ENCODE results near the gene PRKAR2B. TPM values are rescaled to one million over a fixed set of nuclear protein-coding genes. Genes with fewer than 3 reads are reported as not detected.
"Not testable (repeated sequence)": the region's sequence is repeated elsewhere in the genome, so short reads cannot be mapped to it uniquely, and the experiment has no call there.

Gene PRKAR2B
- total and polyA plus RNA-seq, 5 experiments from 2014 or later, result 0.62 to 0.75 (median 0.66) TPM

DNA sequence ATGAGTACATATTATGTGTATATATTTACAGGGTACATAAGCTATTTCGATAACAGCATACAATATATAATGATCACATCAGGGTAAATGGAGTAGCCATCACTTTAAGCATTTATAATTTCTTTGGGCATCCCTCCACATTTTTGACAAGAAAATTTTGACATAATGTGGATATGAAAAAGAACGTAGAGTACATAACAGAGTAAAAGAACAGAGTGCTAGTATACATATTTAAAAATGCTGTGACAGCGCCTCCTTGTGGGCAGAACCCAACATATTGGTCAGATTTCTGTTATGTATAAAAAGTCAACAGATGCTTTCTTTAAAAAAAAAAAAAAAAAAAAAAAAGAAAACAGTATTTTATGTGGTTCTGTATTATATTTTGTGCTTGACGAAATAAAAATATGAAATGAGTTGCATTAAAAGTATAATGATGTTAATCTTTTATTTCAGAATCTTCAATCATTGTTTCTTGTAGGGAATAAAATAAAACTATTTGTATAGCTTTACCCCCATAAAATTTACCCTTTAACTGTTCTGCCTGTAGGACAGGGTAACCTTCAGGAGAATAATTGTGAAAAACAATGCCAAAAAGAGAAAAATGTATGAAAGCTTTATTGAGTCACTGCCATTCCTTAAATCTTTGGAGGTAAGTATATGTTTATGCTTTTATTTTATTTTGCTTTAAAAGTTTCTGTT lies 106.0 kb downstream of the PRKAR2B start:
- Mint-ChIP-seq H3K9me3 (no peaks in the 10 kb centered on the region), H3K4me1 (peaks cover 0 to 5% (median 3%) of the 10 kb centered on the region in 4 donors), H3K4me3 (no peak overlapping the region), H3K27ac (no peak overlapping the region), H3K36me3 (peaks cover 0 to under 1% (median 0%) of the 10 kb centered on the region in 3 donors), H3K27me3 (no peaks in the 10 kb centered on the region)
- POLR2A ChIA-PET, result interaction anchor here (0.7 to 2.5 kb wide), 3 partner anchors 18 to 253 kb away, joined by 3 to 24 read pairs (median 4); partner anchors contain the start of gene HBP1
- ATAC-seq, result peak; percentile 87 to 88
- peak; percentile 61 to 86 (median 74) for DNase-seq

DNA sequence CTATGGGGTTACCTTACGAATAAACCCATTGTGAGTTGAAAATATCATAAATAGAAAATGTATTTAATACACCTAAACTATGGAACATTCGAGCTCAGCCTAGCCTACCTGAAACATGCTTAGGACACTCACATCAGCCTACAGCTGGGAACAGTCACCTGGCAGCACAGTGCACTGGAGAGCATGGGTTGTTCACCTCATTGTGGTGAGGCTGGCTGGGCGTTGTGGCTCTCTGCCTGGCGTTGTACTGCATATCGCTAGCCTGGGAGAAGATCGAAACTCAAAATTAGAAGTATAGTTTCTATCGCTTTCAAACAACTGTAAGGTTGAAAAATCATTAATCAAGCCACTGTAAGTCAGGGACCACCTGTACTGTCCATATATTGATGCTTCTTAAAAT lies 107.0 kb downstream of the PRKAR2B start:
- H3K4me1 Mint-ChIP-seq, result peaks cover 0 to 5% (median 3%) of the 10 kb centered on the region in 4 donors
- no peak overlapping the region for H3K27ac Mint-ChIP-seq
- POLR2A ChIA-PET, result interaction anchor here (1.4 kb wide), 1 partner anchor 17 kb away, joined by 7 read pairs; the partner anchor contains the start of gene HBP1
- DNase-seq, result no peak
- H3K27me3 Mint-ChIP-seq, result no peaks in the 10 kb centered on the region
- no peak for ATAC-seq
- H3K9me3 Mint-ChIP-seq, result no peaks in the 10 kb centered on the region
- peaks cover 0 to 2% (median 0%) of the 10 kb centered on the region in 3 donors for H3K36me3 Mint-ChIP-seq
- no peak overlapping the region for H3K4me3 Mint-ChIP-seq

DNA sequence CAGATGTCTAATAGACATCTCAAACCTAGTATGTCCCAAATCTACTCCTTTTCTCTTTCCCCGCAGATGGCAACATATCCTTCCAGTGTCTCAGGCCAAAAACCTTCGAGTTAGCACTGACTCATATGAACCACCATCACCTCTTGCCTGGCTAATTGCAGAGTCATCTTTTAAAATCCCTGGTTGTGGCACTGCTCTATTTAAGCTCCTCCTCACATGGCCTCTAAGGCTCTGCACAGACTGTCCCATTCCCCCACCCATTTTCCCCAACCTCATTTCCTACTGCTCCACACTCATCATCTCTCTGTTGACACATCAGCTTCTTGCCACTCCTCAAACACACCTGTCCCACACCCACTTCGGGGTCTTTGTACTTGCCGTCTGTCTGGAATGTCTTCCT lies 107.5 kb downstream of the PRKAR2B start:
- peaks cover 0 to 2% (median 0%) of the 10 kb centered on the region in 3 donors for H3K36me3 Mint-ChIP-seq
- no peaks in the 10 kb centered on the region for H3K27me3 Mint-ChIP-seq
- peak overlapping the region in 1 of 10 donors; percentile 82 for H3K27ac Mint-ChIP-seq
- POLR2A ChIA-PET, result interaction anchor here (1.4 to 2.0 kb wide), 2 partner anchors 13 to 17 kb away, joined by 5 to 7 read pairs; partner anchors contain the start of gene HBP1
- peaks cover 0 to 5% (median 3%) of the 10 kb centered on the region in 4 donors for H3K4me1 Mint-ChIP-seq
- ATAC-seq (no peak), DNase-seq (no peak)
- H3K4me3 Mint-ChIP-seq, result no peak overlapping the region
- H3K9me3 Mint-ChIP-seq, result no peaks in the 10 kb centered on the region

DNA sequence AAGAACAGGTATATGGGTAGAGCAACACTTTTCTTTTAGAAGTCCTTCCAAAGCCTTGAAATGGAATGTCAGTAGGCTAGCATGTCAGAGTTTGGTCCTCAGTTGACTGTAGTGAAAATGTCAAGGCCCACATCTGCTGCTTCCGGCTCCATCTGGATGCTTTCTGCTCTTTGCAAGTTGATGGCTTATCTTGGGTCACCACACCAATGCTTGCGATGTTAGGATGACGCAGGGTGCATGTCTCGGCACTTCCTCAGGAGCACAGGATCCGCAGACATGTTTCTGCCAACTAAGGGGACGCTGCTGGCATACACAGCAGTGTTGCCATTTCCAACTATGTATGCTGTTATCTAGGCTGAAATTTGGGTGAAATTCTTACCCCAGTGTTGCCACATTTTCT lies 110.3 kb downstream of the PRKAR2B start:
- H3K27ac Mint-ChIP-seq, result no peak overlapping the region
- H3K27me3 Mint-ChIP-seq, result no peaks in the 10 kb centered on the region
- no peak for DNase-seq
- no peak for ATAC-seq
- peaks cover 0 to 2% (median 0%) of the 10 kb centered on the region in 3 donors for H3K36me3 Mint-ChIP-seq
- peaks cover 0 to 1% (median 0%) of the 10 kb centered on the region in 4 donors for H3K4me1 Mint-ChIP-seq
- H3K4me3 Mint-ChIP-seq, result no peak overlapping the region
- no peaks in the 10 kb centered on the region for H3K9me3 Mint-ChIP-seq
- POLR2A ChIA-PET, result no interaction called here

DNA sequence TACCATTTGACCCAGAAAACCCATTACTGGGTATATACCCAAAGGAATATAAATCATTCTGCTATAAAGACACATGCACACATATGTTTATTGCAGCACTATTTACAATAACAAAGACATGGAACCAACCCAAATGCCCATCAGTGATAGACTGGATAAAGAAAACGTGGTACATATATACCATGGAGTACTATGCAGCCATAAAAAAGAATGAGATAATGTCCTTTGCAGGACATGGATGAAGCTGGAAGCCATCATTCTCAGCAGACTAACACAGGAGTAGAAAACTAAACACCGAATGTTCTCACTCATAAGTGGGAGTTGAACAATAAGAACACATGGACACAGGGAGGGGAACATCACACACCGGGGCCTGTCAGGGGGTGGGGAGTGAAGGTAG lies 111.2 kb downstream of the PRKAR2B start:
- ATAC-seq, H3K27ac Mint-ChIP-seq, H3K36me3 Mint-ChIP-seq, DNase-seq, H3K9me3 Mint-ChIP-seq, H3K4me1 Mint-ChIP-seq, H3K4me3 Mint-ChIP-seq, H3K27me3 Mint-ChIP-seq: not testable (repeated sequence)
- POLR2A ChIA-PET, result interaction anchor here (0.7 kb wide), 1 partner anchor 400 kb away, joined by 3 read pairs; no protein-coding TSS in a partner anchor

DNA sequence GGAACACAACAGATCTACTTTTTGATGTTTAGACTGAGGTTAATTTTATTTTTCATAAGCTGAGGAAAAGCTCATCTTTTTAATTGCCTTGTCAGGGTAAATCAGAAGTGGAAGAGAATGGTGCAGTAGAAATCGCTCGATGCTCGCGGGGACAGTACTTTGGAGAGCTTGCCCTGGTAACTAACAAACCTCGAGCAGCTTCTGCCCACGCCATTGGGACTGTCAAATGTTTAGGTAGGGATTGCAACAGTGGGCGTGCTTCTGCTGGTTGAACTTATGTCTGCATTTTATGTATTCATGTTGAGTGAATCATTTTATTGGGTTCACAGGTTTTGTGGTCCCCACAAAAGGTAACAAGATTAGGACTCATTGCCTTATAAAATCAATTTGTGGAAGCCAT lies 112.6 kb downstream of the PRKAR2B start:
- H3K4me3 Mint-ChIP-seq, result no peak overlapping the region
- ATAC-seq, result no peak
- POLR2A ChIA-PET, result interaction anchor here (1.1 kb wide), 1 partner anchor 9 kb away, joined by 5 read pairs; no protein-coding TSS in a partner anchor

DNA sequence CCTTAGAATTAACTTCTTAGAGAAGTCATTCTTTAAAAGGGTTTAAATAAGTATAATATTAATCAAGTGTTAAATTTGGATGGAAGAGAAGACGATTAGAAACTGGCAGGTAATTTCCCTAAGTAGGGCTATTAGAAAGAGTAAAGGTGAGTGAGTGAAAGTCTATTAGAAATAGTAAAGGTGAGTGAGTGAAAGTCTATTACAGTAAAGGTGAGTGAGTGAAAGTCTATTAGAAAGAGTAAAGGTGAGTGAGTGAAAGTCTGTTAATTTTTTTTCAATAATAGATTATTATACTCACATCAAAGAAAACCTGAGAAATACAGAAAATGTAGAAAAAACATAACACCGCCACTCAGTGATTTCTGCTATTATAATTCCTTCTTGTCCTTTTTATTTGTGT lies 113.5 kb downstream of the PRKAR2B start:
- Mint-ChIP-seq H3K36me3 (peaks cover 0 to 2% (median 0%) of the 10 kb centered on the region in 3 donors), H3K27me3 (no peaks in the 10 kb centered on the region), H3K4me3 (no peak overlapping the region), H3K9me3 (no peaks in the 10 kb centered on the region), H3K4me1 (no peaks in the 10 kb centered on the region), H3K27ac (no peak overlapping the region)
- DNase-seq (no peak), ATAC-seq (no peak)
- POLR2A ChIA-PET, result no interaction called here

More for the DNA sequence above, 112.6 kb downstream of the PRKAR2B start:
- no peaks in the 10 kb centered on the region for H3K27me3 Mint-ChIP-seq
- no peaks in the 10 kb centered on the region for H3K9me3 Mint-ChIP-seq
- H3K27ac Mint-ChIP-seq, result no peak overlapping the region
- peaks cover 0 to 2% (median 0%) of the 10 kb centered on the region in 3 donors for H3K36me3 Mint-ChIP-seq
- no peaks in the 10 kb centered on the region for H3K4me1 Mint-ChIP-seq
- no peak for DNase-seq

DNA sequence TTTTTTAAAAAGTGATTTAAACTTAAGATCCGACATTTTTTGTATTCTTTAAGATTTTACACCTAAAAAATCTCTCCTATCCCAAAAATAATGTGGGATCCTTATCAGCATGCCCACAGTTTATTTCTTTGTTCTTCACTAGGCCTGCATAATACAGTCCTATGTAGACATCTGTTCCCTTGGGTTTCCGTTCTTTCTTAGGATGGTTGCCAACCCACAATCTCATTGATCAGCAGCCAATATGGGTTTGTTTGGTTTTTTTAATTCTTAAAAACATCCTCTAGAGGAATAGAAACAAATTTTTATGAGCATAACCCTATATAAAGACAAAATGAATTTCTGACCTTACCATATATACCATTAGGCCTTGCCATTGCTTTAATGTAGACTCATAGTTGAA lies 115.9 kb downstream of the PRKAR2B start:
- Mint-ChIP-seq H3K4me1 (no peaks in the 10 kb centered on the region), H3K4me3 (no peak overlapping the region), H3K9me3 (no peaks in the 10 kb centered on the region), H3K27me3 (no peaks in the 10 kb centered on the region), H3K36me3 (peaks cover 0 to 2% (median 0%) of the 10 kb centered on the region in 3 donors), H3K27ac (no peak overlapping the region)
- POLR2A ChIA-PET, result no interaction called here
- ATAC-seq (no peak), DNase-seq (no peak)

DNA sequence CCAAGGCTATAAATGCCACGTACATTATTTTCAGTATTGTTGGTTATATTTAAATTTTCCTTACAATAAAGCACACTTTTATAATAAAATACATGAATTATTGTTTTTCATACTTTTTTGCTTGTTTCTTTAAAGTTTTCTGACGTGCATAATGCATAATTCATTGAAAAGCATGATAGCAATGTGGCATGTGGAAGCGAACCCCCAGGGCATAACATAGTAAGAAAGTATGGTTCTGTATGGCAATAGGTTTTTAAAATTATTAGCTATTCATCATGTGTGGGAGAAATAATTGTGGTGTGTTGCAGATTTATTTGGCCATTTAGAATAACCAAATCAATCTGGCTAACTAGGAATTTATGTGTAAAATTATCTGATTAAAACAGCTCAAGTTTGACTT lies 116.9 kb downstream of the PRKAR2B start:
- POLR2A ChIA-PET, result no interaction called here
- Mint-ChIP-seq H3K4me1 (peaks cover 0 to 4% (median 1%) of the 10 kb centered on the region in 4 donors), H3K27ac (no peak overlapping the region), H3K27me3 (no peaks in the 10 kb centered on the region), H3K4me3 (no peak overlapping the region), H3K36me3 (no peaks in the 10 kb centered on the region), H3K9me3 (no peaks in the 10 kb centered on the region)
- DNase-seq (no peak), ATAC-seq (no peak)

DNA sequence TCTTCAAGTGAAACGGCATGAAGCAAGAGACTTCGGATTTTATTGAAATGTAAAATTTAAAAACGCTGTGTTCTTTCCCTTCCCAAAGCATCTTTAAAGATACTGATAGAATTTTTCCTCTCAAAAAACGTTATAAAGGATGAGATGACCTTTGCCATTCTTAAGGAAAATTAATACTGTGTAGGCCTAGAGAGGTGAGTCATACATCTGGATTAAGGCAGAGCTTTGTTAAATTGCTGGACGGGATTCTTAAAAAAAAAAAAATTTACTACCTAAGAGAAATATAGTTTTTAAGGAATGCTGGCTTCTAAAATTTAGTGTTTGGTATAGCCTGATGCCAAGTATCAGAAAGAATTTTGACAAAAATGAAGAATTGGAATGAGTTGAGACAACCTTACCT lies 118.0 kb downstream of the PRKAR2B start:
- Mint-ChIP-seq H3K36me3 (no peaks in the 10 kb centered on the region), H3K27me3 (no peaks in the 10 kb centered on the region), H3K4me3 (no peak overlapping the region), H3K4me1 (peaks cover 0 to 10% (median 4%) of the 10 kb centered on the region in 4 donors), H3K27ac (no peak overlapping the region), H3K9me3 (no peaks in the 10 kb centered on the region)
- ATAC-seq (no peak), DNase-seq (no peak)
- POLR2A ChIA-PET, result no interaction called here

DNA sequence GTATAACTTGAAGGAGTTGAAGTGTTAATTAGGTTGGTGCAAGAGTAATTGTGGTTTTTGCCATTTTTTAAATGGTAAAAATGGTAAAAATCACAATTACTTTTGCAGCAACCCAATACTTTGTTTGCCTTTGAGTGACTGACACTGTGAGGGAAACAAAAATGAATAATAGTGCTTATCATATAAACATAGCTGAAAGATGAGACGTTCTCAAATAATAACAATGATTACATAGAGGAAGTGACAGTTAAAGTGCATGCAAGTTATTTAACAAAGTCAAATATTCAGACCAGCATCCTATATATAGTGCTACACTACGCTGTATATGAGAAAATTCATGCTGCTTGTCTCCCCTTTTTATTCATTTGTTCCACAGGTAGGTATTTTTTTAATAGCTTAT lies 119.6 kb downstream of the PRKAR2B start:
- no peak for ATAC-seq
- H3K27ac Mint-ChIP-seq, result peak overlapping the region in 1 of 10 donors; percentile 4
- H3K9me3 Mint-ChIP-seq, result no peaks in the 10 kb centered on the region
- H3K4me3 Mint-ChIP-seq, result no peak overlapping the region
- POLR2A ChIA-PET, result interaction anchor here (1.1 to 2.1 kb wide), 2 partner anchors 11 to 304 kb away, joined by 3 to 5 read pairs; no protein-coding TSS in a partner anchor
- DNase-seq, result no peak
- H3K4me1 Mint-ChIP-seq, result peaks cover 1 to 18% (median 6%) of the 10 kb centered on the region in 4 donors
- H3K27me3 Mint-ChIP-seq, result peaks cover 0 to 4% (median 0%) of the 10 kb centered on the region in 5 donors
- H3K36me3 Mint-ChIP-seq, result peaks cover 0 to 2% (median 0%) of the 10 kb centered on the region in 3 donors

DNA sequence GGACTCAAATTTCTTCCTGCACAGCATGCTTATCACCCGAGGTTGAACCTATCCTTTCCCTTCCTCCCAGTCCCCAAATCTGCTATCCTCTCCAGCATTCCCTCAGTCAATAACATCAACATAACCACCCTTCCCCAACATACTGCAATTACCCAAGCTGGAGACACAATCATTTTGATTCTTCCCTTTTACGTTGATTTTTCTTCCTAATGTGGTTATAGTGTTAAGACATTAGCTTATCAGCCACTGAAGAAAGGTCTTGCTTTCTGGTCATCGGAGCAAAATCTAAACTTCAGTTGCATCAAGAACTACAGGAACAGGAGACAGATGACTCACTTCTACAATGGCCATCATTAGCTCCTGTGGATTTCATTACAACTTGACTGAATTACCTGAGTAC lies 120.8 kb downstream of the PRKAR2B start:
- Mint-ChIP-seq H3K27ac (peak overlapping the region in 1 of 10 donors; percentile 41), H3K4me1 (peaks cover 6 to 24% (median 13%) of the 10 kb centered on the region in 4 donors), H3K36me3 (peaks cover 0 to 2% (median 0%) of the 10 kb centered on the region in 3 donors), H3K9me3 (no peaks in the 10 kb centered on the region), H3K4me3 (no peak overlapping the region), H3K27me3 (peaks cover 0 to 6% (median 0%) of the 10 kb centered on the region in 5 donors)
- ATAC-seq (no peak), DNase-seq (no peak)
- POLR2A ChIA-PET, result interaction anchor here (1.8 to 2.1 kb wide), 2 partner anchors 9 to 13 kb away, joined by 5 read pairs; no protein-coding TSS in a partner anchor
